ENCODE data around the gene CHID1.

The CHID1 gene

DNA sequence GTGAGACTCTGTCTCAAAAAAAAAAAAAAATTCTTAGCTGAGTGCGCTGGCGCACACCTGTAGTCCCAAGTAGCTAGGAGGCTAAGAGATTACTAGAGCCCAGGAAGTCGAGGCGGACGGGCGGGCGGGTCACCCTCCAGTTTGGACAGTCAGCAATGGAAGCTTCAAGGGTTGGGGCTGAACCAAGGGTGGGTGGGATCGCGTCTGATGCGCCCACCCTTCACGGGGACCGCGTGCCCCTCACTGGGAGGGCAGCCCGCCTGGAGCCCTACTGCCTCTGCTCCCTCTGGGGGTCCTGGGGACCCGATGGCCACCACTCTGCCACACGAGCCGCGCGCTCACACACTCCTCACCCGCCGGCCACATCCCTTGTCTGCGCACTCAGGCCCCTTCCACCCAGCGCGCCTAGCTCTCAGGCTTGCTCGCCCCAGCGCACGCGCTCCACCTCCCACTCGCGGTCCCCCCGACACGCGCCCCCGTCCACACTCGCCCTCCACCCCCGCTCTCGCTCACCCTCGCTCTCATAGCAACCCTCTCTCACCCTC lies 494 bp downstream of the CHID1 start:
- no peak for DNase-seq (ENCODE audit: low read depth)

DNA sequence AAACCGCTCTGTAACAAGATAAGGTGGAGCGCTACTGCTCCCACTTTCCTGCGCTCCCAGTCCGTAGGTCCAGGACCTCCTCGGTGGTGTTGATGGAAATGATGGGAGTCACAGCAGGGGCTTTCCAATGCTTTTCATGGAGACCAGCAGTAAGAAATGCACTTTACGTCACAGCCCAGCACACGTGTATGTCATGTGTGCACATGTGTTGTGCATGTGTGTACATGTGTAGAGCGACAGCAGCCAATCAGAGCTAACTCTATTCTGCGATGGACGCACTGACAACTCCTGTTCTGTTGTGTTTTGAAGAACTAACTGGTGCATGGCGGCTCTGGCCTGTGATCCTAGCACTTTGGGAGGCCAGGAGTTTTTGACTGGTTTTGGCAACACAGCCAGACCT lies 1.2 kb downstream of the CHID1 start:
- DNase-seq (ENCODE audit: low read depth), result no peak

DNA sequence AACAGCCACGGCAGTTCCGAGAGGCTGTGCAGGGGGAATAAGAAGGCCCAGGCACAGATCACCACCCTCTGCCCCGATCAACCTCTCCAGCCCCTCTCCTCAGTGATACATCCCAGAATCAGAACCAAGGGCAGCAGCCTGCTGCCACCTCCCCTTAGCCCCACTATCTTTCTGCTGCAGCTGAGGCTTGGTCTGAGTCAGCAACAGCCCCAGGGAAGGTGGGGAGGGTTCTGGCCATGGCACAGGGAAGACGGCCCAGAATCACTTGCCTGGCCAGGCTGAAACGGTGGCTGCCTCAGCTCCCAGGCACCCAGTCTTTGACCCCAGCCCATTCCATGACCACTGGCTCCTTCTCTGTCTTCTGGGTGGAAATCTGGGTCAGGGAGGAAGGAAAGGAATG lies 2.3 kb downstream of the CHID1 start:
- DNase-seq (ENCODE audit: low read depth), result no peak

DNA sequence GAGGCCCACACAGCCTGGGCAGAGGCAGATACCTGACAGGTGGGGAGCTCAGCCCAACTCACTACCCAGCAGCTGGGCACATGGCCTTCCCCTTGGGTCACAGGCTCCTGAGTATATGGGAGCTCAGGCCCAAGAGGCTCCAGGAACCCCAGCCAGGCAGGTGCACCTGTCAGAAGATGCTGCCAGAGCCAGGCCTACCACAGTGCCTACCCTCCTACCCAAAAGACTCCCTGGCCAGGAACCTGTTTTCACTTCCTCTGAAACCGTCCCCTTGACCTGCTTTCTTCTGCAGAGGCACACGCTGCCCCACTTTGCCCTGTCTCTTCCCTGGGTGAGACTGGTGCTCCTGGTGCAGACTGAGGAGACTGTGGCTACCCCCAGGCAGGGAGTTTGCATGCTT lies 2.9 kb downstream of the CHID1 start:
- DNase-seq (ENCODE audit: low read depth), result no peak

DNA sequence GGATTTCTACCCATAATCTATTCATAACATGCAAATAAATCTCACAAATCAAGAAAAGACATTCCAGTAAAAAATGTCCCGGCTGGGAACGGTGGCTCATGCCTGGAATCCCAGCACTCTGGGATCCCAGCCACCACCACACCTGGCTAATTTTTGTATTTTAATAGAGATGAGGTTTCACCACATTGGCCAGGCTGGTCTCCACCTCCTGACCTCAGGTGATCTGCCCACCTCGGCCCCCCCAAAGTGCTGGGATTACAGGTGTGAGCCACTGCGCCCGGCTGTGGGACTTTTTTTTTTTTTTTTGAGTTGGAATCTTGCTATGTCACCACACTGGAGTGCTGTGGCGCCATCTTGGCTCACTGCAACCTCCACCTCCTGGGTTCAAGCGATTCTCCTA lies 4.7 kb downstream of the CHID1 start:
- no peak for DNase-seq (ENCODE audit: low read depth)

DNA sequence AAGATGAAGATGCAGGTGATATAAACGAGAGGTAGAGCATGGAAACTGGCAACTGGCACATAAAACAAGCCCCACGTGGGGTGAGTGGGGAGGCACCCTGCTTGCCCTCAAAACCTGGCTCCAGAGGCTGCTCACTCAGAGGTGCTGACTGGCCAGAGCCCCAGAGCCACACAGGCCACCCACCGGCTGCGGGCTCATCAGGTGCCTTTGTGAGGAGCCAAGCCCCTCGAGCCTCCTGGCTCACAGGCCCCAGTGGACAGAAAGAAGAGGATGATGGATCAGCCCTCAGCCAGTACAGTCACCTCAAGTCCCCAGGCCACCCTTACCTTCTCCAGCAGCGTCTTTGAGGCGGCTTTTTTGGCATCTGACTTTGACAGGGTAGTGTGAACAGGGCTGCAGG lies 6.2 kb downstream of the CHID1 start:
- no peak for DNase-seq (ENCODE audit: low read depth)

DNA sequence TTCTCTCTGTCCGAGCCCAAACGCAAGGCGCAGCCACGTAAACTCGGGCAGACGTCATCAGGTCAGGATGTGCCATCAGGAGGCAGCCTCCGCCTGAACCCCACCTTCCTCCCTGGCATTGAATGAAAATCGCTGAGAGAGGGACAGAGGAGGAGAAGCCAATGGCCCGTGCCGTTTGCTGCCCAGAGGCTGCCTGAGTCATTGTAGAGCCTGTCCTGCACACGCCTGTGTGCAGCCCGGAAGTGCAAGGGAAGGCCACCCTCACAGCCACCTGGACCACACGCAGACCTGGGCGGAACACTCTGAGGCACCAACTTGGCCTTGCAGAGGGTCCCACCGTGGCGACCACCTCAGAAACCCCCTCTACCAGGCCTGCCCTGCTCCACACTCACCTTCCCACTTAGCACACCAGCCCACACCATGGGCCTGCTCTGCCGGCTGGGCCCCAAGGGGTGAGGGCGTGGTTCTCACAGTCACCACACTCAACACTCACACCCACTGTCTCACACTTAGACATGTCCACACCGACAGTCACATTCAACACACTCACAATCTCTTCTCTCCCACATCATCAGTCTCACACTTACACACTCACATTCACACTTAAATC lies 9.1 kb downstream of the CHID1 start:
- no peak for DNase-seq (ENCODE audit: low read depth)

DNA sequence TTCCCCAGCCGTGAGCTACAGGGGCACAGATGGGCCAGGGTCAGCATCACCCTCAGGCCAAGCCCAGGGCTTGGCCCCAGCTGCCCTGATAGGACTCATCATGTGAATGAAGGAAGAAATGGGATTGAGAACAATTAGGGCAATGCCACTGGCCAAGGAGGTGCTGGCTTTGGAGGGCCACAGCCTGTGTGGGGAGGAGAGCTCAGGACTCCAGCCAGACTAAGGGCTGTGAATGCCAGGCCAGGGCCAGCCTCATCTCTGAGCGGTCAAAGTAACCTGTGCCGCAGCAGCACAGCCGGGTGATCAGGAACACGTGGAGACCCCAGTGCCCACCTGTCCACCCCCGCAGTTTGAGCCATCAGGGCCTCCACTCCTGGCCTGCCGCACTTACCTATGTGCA lies 10.1 kb downstream of the CHID1 start:
- no peak for DNase-seq (ENCODE audit: low read depth)

DNA sequence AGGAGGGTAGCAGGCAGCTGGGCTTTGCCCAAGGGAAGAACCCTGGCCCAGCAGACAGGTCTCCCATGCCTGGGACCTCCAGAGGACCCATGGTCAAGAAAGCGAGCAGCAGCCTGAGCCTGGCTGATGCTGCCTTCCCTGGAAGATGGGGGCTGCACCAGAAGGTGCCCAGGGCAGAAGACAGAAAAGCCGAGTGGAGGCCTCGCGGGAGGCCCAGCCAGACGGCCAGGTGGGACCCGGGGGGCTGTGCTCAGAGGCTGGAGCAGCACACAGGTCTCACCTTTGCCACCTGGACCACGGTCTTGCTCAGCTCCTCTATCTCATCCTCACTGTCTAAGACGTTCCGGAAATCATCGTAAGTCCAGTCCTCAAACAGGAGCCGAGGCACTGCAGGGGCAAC lies 10.9 kb downstream of the CHID1 start:
- no peak for DNase-seq (ENCODE audit: low read depth)

DNA sequence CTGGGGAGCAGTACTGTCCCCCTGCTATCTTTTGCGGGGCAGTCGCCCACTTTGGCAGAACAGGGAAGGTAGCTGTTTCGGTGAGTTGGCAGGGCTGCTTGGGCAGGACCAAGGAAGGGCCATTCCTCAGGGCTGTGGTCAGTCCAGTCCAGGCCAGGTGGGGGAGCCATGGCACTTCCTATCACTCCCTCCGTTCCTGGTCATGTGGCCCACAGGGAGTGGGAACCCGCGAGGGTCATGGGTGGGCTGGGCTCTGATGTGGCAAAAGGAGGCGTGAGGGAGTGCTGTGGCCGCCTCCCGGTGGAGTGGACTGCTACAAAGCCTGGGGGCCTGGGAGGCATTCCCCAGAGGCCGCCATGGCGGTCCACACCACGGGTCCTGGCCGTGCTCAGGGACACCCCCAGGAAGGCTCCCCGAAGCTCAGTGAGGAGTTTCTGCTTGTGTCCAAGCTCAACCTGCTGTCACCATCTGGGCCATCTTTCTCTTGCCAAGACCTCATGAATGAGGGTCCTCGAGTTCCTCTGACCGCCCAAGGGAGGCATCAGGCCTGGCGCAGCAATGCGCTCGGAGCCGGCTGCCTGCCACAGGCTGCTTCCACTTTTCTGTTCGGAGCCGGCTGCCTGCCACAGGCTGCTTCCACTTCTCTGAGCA lies 11.9 kb downstream of the CHID1 start:
- no peak for DNase-seq (ENCODE audit: low read depth)

DNA sequence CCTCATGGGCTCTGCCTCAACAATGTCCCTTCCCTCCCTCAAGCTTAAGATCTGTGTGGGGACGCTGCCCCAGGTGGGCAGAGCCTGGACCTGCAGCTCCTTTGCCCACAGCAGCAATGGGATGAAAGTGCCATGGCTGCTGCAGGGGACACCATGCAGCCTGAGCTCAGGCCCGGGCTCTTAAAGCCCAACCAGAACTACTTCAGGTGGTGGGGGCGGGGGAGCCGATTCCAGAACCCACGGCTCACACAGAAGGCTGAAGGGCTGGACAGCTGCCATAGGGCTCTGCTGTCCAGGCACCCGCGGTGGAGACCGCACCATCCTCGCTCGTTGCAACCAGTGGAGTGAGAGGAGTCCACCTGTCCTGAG lies 12.5 kb downstream of the CHID1 start:
- no peak for DNase-seq (ENCODE audit: low read depth)

DNA sequence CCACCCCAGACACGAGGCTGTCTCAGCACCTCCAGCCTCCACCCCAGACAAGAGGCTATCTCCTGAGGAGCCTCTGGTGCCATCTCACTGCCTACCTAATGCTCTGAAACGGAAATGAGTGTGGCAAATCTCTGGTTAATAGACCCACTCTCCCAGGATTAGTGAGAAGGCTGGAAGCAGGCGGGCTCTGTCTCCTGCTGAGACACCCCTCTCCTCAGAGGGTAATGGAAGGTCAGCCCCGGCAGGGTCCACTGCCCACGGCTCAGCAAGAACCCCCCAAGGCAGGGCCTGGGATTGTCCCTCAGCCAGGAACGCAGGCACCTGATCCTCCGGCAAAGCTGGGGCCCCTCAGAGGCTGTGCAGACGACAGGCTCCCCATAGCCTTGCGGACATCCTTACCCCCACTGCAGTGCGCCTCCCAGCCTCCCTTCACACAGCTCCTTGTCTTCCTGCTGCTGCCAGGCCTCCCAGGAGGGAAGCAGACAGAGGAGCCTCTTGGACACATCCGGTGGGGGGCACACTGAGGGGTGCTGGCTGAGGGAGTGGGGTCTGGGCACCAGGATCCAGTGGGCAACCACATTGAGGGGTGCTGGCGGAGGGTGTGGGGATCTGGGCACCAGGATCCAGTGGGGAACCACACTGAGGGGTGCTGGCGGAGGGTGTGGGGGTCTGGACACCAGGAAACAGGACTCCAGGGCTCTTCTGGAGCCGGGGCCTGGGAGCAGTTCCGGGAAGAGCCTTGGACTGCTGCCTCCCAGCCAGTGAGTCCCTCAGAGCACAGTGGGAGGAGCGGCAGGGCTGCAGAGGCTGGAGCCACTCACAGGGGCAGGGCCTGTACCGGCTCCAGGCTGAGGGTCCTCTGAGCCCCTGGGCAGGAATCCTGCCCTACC lies 13.1 kb downstream of the CHID1 start:
- DNase-seq (ENCODE audit: low read depth), result no peak

DNA sequence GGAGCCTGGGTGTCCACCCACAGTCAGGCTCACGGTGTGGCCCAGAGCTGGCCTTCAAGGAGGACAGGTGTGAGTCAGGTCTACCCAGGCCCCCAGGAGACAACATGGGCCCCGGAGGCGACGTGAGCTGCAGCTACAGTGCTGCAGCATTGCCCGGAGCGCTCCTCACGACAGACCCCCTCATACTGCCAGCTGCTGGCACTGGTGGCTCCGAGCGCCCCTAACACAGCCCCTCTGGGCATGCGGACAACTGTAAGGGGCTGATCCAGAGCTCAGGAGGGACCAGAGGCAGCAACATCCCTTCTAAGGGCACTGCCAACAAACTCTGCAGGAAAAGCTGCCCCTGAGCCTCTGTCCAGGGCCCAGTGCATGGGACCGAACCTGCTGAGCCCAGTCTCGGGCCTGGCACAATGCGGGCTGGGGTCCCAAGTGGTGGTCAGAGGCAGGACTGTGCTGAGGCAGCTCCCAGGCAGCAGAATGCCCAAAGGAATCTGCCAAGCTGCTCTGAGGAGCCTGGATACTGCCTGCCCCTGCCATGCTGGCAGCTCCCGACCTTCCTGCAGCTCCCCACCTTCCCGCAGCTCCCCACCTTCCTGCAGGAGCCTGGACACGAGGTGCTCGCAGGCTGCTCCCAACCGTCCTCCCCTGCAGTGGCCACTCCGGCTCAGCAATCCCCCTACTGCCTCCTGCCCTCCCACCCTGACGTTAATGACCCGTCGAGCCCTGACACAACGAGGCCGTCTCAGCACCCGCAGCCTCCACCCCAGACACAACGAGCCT lies 15.1 kb downstream of the CHID1 start:
- no peak for DNase-seq (ENCODE audit: low read depth)

DNA sequence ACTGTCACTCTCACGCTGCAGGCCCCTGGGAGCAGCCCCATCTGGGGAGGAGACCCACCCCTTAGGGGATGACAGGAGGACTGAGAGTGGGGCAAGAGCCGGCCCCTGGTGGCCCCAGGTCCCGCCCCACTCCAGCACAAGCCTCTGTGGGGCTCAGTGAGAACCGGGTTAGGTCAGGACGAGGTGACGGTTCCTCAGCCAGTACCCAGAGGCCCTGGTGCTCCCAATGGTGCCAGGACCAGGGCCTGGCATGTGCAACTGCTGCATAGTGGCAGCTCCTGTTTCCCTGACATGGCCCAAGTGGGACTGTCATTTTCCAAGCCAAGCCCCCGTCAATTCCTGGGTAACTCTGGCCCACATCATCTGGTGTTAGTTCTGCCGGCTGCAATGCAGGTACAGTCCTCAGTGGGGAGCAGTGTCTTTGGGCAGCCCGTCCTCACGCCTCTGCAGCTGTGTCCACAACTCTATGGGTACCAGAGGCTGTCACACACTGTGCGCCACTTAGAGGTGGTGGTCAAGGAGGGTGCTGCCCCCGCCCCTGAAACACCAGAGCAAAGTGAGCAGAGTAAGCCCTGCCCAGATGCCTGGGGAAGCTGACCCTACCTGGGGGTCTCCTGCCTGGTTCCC lies 15.9 kb downstream of the CHID1 start:
- DNase-seq (ENCODE audit: low read depth), result no peak

DNA sequence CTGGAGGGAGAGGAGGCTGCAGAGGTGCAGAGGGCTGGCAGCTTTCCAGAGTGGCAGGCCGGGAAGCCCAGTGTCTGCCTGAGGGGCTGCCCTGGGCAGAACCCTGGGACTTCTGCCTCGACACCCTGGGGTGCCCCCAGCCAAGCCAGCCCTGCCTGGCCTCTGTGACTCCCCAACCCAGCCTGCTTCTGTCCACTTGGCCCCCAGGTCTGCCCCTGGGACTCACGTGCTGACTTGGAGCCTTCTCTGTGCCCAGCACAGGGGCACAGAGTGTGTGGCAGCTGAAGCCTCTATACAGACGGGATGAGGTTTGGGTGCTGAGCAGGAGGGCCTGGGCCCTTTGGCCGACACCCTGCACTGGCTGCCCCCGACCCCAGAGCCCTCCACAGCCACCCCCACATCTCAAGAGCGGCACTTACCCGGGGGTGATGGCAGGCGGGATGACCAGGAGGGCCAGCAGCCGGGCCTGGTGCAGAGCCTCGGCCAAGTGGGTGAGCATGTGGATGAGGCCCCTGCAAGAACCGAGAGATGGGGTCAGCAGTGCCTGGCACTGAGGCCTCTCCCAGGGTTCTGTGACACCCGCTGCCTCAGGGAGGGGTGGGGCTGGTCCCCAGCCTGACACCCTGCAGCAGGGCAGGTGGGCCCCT lies 17.5 kb downstream of the CHID1 start:
- no peak for DNase-seq (ENCODE audit: low read depth)

DNA sequence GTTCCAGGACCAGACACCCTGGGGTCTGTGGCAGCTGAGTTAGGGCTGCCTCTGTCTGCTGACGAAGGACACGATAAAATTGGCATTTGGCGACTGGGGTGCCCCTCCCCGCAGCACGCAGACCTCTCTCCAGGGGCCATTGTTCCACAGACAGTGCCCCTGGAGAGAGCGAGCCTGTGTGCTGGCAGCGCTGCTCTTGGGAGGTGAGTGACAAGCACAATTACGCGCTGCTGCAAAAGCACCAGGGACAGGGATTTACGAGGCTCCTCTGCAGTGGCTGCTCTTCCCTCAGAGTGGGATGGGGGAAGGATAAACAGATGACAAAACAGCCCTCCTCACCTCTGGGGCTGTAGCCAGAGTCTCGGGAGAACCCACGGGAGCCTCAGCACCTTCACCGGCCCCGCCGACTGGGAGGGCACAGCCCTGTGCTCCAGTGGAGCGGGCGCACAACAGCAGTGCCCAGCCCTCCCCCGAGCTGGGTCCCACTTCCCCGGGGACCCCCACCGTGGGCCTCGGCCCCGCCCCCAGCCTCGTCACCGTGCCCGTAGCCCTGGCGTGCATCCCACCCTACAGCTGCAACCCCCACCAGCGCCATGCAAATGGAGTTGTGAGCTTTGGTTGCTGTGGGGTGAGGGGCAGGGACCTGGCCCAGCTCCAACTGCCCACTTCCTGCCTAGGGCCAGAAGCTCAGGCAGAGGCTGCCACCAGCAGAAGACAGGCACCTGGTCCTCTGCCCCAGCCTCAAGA lies 19.6 kb downstream of the CHID1 start:
- no peak for DNase-seq (ENCODE audit: low read depth)

DNA sequence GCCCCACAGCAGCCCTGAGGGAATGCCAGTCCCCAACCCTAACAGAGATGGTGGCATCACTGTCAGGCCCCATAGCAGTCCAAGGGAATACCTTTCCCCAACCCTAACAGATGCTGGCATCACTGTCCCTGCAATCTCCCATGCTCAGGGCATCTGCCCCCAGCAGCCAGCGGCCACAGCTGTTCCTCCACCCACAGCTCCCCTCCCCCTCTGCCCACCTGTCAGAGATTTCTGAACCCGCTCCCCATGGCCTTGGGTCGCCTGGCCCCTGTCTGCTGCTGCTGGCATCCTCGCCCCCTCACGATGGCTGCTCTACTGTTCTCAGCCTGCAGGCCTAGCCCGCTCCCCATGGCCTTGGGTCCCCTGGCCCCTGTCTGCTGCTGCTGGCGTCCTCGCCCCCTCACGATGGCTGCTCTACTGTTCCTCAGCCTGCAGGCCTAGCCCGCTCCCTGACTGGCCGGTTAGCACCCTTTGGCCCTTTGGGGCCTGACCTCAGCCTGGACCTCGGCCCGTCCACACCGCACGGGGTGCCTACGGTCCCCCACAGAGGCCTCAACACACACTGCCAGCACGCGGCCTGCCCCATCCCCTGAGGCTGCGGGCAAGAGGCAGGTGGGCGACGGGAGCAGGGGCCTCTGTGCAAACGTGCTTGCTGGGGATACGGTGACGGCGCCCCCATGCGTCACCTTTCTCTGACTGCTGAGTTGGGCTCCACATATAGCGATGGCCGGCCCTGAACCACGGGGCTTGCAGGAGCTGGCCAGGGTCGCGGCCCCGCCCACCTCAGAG lies 20.7 kb downstream of the CHID1 start:
- DNase-seq (ENCODE audit: low read depth), result no peak

DNA sequence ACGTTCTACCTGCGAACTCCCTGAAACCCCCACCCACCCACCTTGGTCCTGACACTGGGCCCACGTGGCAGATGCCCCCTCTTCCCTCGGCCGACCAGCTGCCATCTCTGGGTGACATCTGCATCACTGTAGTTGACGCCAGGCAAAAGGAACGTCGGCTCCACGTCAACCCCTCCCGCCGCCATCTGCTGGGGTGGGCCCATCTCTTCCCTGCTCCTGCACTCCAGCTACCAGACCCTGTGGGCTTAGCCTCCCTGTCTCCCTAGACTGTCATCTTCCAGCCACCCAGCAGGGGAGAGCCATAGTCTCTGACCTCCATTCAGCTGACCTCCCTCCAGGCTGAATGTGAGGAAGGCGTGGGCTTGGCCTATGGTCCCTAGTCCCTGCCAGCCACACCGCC lies 21.4 kb downstream of the CHID1 start:
- no peak for DNase-seq (ENCODE audit: low read depth)

DNA sequence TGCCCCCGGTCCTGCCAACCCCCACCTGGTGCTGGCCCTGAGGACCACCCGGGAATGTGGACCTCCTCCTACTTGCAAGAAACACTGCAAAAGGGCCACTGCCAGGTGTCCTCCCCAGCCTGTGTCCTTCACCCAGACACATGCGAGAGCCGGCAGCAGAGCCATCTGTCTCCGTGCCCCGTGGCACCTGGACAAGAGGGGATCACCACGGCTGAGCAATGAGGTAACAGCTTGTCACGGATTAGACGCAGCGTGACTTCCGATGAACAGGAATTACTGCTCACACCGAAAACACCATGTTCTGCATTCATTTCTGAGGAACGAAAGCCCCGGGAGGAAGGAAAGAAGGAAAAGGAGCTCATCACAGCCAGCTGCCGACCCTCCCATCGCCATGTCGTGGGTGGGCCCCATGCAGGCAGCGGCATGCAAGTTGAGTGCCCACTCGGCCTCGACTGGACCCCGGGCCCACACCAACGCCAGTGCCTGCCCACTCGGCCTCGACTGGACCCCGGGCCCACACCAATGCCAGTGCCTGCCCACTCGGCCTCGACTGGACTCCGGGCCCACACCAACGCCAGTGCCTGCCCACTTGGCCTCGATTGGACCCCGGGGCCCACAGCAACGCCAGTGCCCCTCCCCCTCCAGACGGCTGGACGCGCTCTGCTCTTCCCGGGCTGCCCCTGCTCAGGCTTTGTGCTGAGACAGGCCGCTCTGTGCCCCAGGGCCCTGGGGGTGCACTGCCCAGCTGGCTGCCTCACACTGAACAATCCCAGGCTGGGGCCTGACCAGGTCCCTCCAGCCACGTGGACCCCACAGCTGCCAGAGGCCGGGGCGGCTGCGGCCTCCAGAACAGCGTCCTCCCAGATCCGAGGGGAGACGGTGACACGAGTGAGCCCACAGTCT lies 22.0 kb downstream of the CHID1 start:
- no peak for DNase-seq (ENCODE audit: low read depth)

Data from stimulated activated CD8-positive, alpha-beta memory T cell treated with anti-CD3 and anti-CD28 coated beads, Interleukin-7, amount 100 ng/mL, for 24 hours (primary cell).